Loucy (cell line): ENCODE measurements around the gene CALML3.

Experiments
- H2AFZ ChIP-seq: fragments of 200-600 bp; sonication (generic); 2 replicates; pipeline ENCODE4 v1.6.0; 2016; ENCODE audit warnings: antibody characterized with exemption, mild to moderate bottlenecking, low read length, moderate library complexity
- H3F3A ChIP-seq: fragments of 200-600 bp; 2 replicates; pipeline ENCODE4 v1.6.0; 2016; ENCODE audit warnings: antibody characterized with exemption, low read depth, mild to moderate bottlenecking
- H3K27me3 ChIP-seq: fragments of 200-600 bp; sonication (generic); 2 replicates; pipeline ENCODE4 v1.6.1; 2014; ENCODE audit warnings: low read length, mild to moderate bottlenecking; ENCODE audit not compliant: insufficient read depth, poor library complexity, severe bottlenecking
- H3K36me3 ChIP-seq: fragments of 200-600 bp; sonication (generic); 2 replicates; pipeline ENCODE4 v1.6.1; 2016; ENCODE audit warnings: low read length; ENCODE audit not compliant: insufficient read depth
- H3K4me1 ChIP-seq: fragments of 200-600 bp; sonication (generic); 2 replicates; pipeline ENCODE4 v1.5.1; 2014; ENCODE audit warnings: low read length, mild to moderate bottlenecking; ENCODE audit not compliant: insufficient read depth, poor library complexity, severe bottlenecking
- H3K4me2 ChIP-seq: fragments of 200-600 bp; sonication (generic); 2 replicates; pipeline ENCODE4 v1.6.0; 2014; ENCODE audit warnings: antibody characterized with exemption, low read length, low read depth, mild to moderate bottlenecking; ENCODE audit not compliant: poor library complexity, severe bottlenecking
- H3K4me3 ChIP-seq: fragments of 200-600 bp; sonication (generic); 2 replicates; pipeline ENCODE4 v1.5.1; 2014; ENCODE audit warnings: low read length, mild to moderate bottlenecking, mixed read lengths; ENCODE audit not compliant: poor library complexity, severe bottlenecking
- H3K79me2 ChIP-seq: fragments of 200-600 bp; sonication (generic); 2 replicates; pipeline ENCODE4 v1.6.1; 2014; ENCODE audit warnings: low read length; ENCODE audit not compliant: insufficient read depth
- H3K9ac ChIP-seq: fragments of 200-600 bp; sonication (generic); 2 replicates; pipeline ENCODE4 v1.6.0; 2014; ENCODE audit warnings: mild to moderate bottlenecking, low read depth, low read length, moderate library complexity; ENCODE audit not compliant: poor library complexity, severe bottlenecking
- H3K9me2 ChIP-seq: fragments of 200-600 bp; sonication (generic); replicated peaks from 2 replicates; pipeline ENCODE4 v1.6.1; 2016; ENCODE audit warnings: low read depth, low read length, mixed read lengths
- H3K9me3 ChIP-seq: fragments of 200-600 bp; sonication (generic); 2 replicates; pipeline ENCODE4 v1.6.1; 2014; ENCODE audit warnings: mild to moderate bottlenecking, antibody characterized with exemption, low read length, low read depth; ENCODE audit not compliant: insufficient read depth
- H4K20me1 ChIP-seq: fragments of 200-600 bp; sonication (generic); 2 replicates; pipeline ENCODE4 v1.6.0; 2014; ENCODE audit warnings: antibody characterized with exemption, low read length, mild to moderate bottlenecking; ENCODE audit not compliant: insufficient read depth, poor library complexity, severe bottlenecking
- EZH2phosphoT487 ChIP-seq: fragments of 200-600 bp; IDR thresholded peaks from 2 replicates; pipeline ENCODE4 v1.6.1; 2018; ENCODE audit warnings: antibody characterized with exemption, mild to moderate bottlenecking, moderate library complexity, borderline replicate concordance
- TF ChIP-seq, protein P1 (sequence below): fragments of 200-600 bp; sonication (generic); conservative IDR thresholded peaks from 2 replicates; pipeline ENCODE4 v1.5.1; 2014; ENCODE audit warnings: mild to moderate bottlenecking, antibody characterized with exemption, low read length

The CALML3 gene

DNA sequence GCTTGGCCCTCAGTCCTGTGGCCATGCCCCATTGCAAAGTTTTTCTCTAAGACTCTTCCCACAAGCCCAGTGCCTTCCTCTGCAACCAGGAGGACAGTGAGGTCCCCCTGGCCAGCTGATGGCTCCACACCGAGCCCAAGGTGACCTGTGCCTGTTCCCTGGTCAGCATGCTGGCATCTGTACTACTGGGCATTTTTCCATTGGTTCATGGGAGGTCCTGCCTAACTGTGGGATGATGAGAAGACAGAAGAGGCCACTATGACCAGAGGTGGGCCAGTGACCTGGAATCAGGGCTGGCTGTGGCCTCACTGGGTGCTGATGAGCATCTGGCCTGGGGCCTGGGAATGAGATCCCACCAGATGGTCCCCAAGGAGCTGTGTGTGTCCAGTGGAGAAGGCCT is 20.2 kb downstream of the CALML3 start:
- Histone ChIP-seq H4K20me1 (no peaks in the 10 kb centered on the region), H3K4me2 (no peak overlapping the region), H2AFZ (no peak overlapping the region), H3K79me2 (no peaks in the 10 kb centered on the region), H3F3A (no peaks in the 10 kb centered on the region), H3K9me2 (no peaks in the 10 kb centered on the region), H3K27me3 (no peaks in the 10 kb centered on the region), H3K4me3 (no peak overlapping the region), H3K9ac (no peak overlapping the region), H3K9me3 (no peaks in the 10 kb centered on the region), H3K4me1 (peaks cover 27% of the 10 kb centered on the region), H3K36me3 (no peaks in the 10 kb centered on the region)
- TF ChIP-seq, protein P1, sequence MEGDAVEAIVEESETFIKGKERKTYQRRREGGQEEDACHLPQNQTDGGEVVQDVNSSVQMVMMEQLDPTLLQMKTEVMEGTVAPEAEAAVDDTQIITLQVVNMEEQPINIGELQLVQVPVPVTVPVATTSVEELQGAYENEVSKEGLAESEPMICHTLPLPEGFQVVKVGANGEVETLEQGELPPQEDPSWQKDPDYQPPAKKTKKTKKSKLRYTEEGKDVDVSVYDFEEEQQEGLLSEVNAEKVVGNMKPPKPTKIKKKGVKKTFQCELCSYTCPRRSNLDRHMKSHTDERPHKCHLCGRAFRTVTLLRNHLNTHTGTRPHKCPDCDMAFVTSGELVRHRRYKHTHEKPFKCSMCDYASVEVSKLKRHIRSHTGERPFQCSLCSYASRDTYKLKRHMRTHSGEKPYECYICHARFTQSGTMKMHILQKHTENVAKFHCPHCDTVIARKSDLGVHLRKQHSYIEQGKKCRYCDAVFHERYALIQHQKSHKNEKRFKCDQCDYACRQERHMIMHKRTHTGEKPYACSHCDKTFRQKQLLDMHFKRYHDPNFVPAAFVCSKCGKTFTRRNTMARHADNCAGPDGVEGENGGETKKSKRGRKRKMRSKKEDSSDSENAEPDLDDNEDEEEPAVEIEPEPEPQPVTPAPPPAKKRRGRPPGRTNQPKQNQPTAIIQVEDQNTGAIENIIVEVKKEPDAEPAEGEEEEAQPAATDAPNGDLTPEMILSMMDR, result no peak
- TF ChIP-seq EZH2phosphoT487, result no peak

DNA sequence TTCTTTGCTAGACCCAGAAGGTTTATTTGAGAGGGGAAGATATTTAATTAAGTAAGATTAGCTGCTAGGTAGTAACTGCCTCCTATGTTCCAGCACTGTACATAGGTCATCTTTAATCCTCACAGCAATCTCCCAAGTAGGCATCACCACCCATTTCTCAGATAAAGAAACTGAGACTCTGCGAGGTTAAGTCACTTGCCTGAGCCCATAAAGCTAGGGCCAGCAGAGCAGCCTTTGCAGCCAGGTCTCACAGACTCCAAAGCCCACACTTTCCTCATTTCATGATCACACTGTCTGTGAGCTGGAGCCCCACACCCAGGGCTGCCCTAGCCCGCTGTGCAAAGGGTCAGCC is 20.6 kb downstream of the CALML3 start:
- no peaks in the 10 kb centered on the region for H3K9me2 ChIP-seq
- TF ChIP-seq EZH2phosphoT487, result no peak
- TF ChIP-seq, protein P1, result no peak
- no peaks in the 10 kb centered on the region for H4K20me1 ChIP-seq
- peaks cover 31% of the 10 kb centered on the region for H3K4me1 ChIP-seq
- no peaks in the 10 kb centered on the region for H3K79me2 ChIP-seq
- no peaks in the 10 kb centered on the region for H3K9me3 ChIP-seq
- no peaks in the 10 kb centered on the region for H3F3A ChIP-seq
- no peaks in the 10 kb centered on the region for H3K27me3 ChIP-seq
- no peak overlapping the region for H3K4me2 ChIP-seq
- no peak overlapping the region for H3K9ac ChIP-seq
- no peak overlapping the region for H2AFZ ChIP-seq
- no peak overlapping the region for H3K4me3 ChIP-seq
- H3K36me3 ChIP-seq, result no peaks in the 10 kb centered on the region

DNA sequence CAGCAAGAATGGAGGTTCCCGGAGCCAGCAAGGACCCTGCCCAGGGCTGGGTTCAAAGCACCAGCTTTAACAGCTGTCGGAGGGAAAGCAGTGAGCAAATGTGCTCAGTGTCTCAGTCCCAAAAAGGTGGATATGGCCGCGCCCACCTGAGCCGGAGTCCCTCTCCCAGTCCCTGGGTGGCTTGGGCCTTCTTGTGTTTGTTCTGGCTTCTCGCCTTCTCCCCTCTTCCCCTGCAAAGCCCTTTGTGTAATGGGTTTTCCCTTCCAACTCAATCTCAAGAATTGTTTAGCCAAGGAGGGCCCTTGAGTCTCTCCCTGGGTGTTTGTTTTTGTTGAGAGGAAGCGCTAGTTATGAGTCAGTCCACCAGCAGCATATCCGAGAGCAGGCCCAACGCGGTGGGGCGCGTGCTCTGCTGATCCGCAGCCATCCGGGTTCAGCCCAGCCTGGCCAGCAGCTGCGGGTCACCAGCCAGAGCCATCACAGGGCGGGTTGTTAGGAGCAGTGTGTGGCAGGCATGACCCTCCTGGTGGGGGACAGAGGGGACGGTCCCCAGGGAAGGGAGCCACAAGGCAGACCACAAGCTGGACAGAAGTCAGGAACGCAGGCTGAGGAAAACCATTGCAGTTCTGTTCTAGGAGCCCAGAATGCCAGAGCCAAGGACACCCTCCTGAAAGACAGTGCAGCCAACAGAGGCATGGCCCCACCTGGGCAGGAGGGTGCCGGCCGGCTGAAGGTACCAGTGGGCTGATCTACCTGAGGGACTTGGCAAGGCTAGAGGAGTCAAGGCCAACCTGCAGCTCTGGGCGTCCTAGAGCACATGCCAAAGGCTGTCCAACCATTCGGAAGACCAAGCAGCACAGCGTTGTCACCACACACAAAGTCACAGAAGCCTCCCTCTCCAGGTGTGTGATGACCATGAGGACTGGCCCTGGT is 21.3 kb downstream of the CALML3 start:
- H3K27me3 ChIP-seq, result no peaks in the 10 kb centered on the region
- no peak overlapping the region for H3K9ac ChIP-seq
- no peak overlapping the region for H2AFZ ChIP-seq
- H3K36me3 ChIP-seq, result no peaks in the 10 kb centered on the region
- H3F3A ChIP-seq, result no peaks in the 10 kb centered on the region
- no peaks in the 10 kb centered on the region for H3K9me2 ChIP-seq
- H3K79me2 ChIP-seq, result no peaks in the 10 kb centered on the region
- peaks cover 37% of the 10 kb centered on the region for H3K4me1 ChIP-seq
- no peak overlapping the region for H3K4me3 ChIP-seq
- no peak overlapping the region for H3K4me2 ChIP-seq
- no peaks in the 10 kb centered on the region for H4K20me1 ChIP-seq
- no peaks in the 10 kb centered on the region for H3K9me3 ChIP-seq
- TF ChIP-seq EZH2phosphoT487, result no peak
- TF ChIP-seq, protein P1, result no peak
